ENCODE results near the gene PTH1R.

- TF ChIP-seq CTCF (conservative IDR thresholded peaks at IDR 0.05 in 1 of 2, IDR thresholded peaks at IDR 0.05 in 1 of 2; ENCODE audit: extremely low read depth in 1 of 2, insufficient read depth in 1 of 2, low read depth in 1 of 2, low read length in 2 of 2) (no peak), EZH2 (IDR thresholded peaks at IDR 0.05; ENCODE audit: borderline replicate concordance, low read length) (no peak)
These were observed 5.7 kb downstream of the PTH1R start for GRCh38 chr3:46883054-46883829.

All from mammary epithelial cell (primary cell).